NCI-H1417 (cell line): Measurements from ENCODE around the gene NUDT13.
"Not testable (repeated sequence)": the region's sequence is repeated elsewhere in the genome, so short reads cannot be mapped to it uniquely, and the experiment has no call there.

Experiments
- DNase-seq, 3 experiments: peaks; one replicate each; lab custom pipeline; 2025; lab: John Stamatoyannopoulos, UW

NUDT13 gene

DNA sequence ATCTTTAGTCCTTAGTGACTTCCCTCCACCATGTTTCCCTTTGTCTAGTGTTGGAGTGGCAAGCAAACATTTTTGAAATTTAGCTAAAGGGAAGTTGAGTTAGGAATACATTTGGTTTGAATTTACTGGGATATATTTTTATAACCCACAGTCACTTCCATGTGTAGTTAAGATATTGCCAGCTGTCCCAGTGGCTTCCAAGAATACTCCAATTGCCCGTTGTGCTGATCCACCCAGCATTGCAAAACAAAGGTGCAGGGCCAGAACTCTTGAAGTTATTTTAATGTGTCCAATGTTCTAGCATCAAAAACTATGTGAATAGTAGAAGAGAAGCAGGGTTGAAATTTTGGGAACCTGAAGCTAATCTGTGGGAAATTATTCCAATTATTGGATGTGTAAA, 11.1 kb upstream of the NUDT13 start:
- DNase-seq, result no peak

DNA sequence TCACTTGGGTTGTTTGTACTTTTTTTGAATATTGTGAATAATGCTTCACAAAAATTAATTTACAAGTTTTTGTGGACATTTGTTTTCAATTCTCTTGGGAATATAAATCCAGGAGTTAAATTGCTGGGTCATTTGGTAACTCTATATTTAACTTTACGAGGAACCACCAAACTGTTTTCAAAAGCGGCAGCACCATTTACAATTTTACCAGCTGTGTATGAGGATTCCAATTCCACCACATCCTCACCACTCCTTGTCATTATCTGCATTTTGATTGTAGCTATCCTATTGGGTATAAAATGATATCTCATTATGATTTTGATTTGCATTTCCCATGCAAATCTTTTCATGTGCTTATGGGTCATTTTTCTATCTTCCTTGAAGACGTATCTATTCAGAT, 4.0 kb upstream of the NUDT13 start:
- DNase-seq, result no peak

DNA sequence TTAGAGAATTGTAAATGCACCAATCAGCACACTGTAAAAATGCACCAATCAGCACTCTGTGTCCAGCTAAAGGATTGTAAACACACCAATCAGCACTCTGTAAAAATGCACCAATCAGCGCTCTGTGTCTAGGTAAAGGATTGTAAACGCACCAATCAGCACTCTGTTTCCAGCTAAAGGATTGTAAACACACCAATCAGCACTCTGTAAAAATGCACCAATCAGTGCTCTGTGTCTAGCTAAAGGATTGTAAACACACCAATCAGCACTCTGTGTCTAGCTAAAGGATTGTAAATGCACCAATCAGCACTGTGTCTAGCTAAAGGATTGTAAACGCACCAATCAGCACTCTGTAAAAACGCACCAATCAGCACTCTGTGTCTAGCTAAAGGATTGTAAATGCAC, 1.0 kb upstream of the NUDT13 start:
- not testable (repeated sequence) for DNase-seq

DNA sequence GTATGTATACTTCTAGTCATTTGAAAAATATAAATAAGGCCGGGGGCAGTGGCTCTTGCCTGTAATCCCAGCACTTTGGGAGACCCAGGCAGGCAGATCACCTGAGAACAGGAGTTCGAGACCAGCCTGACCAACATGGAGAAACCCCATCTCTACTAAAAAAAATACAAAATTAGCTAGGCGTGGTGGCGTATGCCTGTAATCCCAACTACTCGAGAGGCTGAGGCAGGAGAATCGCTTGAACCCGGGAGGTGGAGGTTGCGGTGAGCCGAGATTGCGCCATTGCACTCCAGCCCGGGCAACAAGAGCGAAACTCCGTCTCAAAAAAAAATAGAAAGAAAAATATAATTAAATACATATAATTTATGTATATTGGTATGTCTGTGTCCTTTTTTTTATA, 1.8 kb downstream of the NUDT13 start:
- not testable (repeated sequence) for DNase-seq

DNA sequence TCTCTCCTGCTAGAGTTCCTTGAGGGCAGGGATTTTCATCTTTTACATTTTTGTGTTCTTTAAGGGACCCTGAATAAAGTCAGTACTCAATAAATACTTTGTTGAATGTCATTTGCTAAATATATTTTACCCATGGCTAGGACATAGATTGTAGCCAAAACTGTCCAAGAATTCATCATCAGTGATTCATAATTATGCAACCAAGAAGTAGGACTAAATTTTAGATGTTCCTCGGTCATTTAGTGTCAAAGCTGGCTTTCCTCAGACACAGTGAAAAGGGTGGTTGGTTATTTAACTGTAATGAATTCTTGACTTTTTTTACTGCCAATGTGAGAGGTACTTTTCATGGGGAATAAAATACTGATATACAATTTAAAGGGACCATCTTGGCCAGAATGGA, 3.3 kb downstream of the NUDT13 start:
- DNase-seq, result no peak

DNA sequence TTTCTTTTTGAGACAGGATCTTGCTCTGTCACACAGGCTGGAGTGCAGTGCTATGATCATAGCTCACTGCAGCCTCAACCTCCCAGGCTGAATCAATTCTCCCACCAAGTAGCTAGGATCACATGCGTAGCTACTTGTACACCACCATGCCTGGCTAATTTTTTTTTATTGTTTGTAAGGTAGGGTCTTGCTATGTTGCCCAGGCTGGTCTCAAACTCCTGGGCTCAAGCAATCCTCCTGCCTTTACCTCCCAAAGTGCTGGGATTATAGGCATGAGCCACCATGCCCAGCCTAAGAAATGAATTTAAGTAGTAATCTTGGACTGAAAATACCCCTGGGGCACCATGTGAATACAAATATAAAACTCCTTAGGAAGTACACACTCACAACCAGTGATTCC, 5.8 kb downstream of the NUDT13 start:
- no peak for DNase-seq

DNA sequence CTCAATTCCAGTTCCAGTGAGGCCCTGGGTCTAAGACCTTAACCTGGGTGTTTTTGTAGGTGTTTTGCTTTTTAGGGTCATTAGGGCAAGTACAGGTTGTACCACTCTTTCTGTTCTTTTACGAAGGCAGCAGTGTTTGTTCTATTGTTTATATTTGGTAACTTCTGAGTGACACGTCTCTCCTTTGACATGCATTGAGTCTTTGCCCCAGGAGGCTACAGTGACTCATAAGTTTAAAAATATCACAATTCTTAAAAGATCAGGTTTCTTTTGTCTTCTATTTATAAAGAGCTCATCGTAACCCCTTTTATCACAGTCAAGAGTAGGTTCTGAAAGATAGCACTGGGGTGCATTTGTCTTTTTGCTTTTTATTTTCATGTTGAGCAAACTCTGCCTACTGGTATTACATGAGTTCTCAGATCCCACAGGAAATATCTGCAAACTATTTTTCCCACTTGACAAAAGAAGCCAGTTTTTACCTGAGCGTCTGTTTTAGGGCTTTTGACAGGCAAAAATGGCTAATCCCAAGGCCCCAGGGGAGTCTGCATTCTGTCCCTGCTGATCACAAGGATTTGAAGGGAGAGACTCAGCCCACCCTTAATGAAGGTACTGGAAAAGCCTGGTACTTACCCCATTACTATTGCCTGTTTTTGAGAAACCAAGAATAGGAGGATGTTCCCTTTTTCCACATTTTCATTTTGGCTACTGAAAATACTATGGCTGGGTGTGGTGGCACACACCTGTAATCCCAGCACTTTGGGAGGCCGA, 7.9 kb downstream of the NUDT13 start:
- no peak for DNase-seq

DNA sequence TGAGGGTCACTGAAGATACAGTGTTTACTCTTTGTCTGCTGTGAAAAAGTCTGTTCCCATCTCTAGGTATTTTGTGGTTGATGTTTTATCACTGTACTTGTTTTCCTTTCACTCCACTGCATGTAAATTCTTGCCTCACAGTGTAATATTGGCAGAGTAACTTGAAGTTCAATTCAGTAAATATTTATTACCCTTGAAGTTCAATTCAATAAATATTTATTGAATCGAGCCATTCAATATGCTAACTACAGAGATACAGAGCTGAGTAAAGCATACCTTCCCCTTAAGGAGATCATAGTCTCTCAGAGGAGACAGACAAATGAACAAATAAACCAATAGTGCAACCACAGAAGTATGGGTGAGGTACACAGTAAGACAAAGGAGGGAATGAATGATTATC, 9.2 kb downstream of the NUDT13 start:
- no peak for DNase-seq

DNA sequence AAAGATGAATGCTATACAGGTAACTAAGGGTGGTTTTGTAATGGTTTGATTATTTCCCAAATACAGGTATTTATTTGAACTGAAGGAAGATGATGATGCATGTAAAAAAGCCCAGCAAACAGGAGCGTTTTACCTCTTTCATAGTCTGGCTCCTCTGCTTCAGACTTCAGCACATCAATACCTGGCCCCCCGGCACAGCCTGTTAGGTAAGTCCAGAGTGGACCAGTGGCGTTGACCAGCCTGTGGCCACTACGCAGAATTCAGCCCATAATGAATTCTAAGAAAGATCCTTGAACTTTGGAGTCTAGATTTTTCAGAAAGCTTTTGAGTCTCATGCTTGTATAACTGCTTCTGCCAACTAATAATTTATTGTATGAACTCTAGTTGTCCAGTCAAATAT, 9.7 kb downstream of the NUDT13 start:
- no peak for DNase-seq

DNA sequence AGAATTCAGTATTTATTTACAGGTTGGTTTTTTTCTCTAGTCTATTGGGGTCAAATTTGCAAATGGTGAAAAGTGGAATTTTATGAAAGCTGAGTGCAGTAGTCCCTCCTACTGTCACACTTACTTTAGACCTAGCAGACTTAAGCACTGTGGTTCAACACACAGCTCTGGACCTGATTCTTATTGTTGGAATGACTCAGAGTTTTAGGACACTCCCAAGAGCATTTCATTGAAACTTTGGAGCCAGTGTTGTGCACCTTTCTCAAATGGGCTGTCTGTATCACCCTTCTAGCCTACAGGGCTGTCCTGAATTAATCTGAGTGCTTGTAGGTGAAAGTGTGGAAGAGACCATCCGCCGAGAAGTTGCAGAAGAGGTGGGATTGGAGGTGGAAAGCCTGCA, 16.1 kb downstream of the NUDT13 start:
- DNase-seq, result no peak

DNA sequence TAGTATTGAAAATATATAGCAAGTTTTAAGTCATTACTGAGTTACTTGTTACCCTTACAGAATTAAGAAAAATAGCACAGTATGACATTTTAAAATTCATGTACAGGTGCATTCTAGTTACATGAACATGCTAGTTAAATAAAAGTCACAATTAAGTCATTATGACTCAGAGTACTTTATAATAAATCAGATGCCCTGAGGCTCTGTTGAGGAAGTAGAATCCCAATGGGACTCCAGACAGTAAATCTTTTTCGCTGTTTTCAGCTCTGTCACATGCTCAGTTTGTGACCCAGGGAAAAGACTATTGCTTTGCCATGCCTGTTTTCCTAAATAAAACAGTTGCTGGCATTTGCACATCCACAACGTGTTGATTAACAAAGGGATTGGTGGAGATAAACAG, 21.0 kb downstream of the NUDT13 start:
- peak in 2 of 3 experiments; percentile 22 to 79 for DNase-seq

DNA sequence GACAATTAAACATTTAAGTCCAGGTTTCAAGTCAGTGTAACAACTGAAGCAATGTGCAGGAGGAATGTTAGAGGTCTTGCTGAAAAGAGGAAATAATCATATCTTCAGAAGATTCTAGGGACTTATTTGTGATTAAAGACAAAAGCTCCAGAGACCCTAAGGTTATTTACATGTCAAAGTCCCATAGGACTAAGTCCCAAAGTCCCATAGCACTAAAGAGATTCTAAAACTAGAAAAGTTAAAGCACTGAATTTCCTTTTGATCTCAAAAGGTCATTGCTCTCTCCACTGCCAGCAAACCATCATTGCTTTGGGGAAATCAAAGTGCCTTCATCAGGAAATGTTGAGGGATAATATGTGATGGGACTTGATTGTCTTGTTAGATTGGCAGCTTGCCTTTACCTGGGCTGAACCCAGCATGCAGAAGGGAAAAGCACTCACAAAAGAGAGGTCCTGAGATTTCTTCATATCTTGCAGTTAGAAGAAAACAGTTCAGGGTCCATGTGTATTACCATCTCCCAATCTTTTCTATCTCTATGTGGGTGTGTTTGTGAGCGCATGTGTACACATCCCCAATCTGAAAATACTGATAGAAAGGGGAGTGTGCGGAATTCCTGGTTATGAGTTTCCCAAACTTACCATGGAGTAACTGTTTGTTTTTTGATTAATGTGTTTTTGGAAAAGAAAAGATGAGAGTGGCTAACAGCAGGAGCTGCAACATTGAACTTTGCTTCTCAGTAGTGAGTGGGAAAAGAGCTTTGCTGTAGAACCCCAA, 21.8 kb downstream of the NUDT13 start:
- DNase-seq, result peak in 1 of 3 experiments; percentile 6

DNA sequence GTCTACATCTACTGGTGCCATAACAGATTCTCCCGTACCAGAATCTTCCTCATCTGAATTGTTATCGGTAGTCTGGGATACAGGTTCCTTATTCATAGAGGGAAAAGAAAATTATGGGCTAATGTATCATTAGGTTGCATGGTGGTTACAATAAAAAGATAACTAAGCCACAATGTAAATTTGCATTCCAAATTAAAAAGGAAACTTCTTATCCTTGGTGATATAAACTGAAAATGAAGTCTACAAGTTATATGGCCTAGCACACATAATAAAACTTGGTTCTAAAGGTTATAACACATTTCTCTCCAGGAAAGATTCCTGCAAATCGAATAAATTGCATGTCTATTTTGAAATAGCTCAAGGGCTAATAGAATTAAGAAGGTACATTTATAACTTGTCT, 24.5 kb downstream of the NUDT13 start:
- DNase-seq, result no peak

DNA sequence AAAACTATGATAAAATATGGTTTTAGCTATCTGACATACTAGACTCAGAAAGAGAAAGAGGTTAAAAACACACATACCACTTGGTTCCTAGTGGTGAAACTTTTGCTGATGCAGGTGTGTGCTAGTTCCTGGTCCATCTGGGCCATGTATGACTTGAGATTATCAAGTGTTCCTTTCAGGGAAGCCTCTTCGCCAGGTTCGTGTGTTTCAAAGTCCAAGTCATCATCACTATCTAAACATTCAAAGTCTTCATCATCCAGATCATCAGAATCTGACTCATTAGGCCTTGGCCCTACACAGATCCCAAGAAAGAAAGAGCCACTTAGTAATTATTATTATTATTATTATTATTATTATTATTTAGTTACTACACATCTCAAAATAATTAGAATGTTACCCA, 26.4 kb downstream of the NUDT13 start:
- no peak for DNase-seq

DNA sequence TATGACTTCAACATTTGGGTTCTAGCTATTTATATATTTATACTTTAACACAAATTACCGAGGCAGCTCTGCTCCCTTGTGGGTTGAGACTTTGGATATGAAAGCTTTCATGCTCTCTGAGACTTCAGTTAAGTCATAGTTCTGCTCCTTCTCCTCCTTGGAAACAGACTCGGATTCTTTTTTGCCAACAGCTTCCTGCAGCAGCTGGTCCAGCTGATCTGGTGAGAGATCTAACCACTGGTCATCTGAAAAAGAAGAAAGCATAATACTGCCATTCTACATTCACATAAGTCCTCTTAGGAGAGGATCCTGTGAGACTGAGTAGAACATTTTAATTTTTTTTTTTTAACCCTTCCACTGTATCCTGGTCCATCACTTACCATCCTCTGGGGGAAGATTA, 29.0 kb downstream of the NUDT13 start:
- DNase-seq, result no peak

DNA sequence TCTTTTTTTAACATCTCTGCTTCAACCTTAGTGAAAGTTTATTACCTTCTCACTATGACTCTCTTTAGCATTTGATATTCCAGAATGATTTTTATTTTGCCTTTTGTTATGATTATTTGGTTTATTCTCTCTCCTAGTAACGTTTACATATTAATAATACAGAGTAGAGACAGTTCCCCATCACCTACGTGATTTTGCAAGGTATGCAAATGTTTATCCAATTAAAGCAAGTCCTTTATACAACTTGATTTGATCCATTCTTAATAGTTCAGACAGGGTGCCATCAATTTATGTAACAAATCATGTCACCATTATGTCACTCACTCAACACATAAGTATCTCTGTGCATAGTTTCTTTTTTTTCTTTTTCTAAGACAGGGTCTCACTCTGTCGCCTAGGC, 31.3 kb downstream of the NUDT13 start:
- no peak for DNase-seq

DNA sequence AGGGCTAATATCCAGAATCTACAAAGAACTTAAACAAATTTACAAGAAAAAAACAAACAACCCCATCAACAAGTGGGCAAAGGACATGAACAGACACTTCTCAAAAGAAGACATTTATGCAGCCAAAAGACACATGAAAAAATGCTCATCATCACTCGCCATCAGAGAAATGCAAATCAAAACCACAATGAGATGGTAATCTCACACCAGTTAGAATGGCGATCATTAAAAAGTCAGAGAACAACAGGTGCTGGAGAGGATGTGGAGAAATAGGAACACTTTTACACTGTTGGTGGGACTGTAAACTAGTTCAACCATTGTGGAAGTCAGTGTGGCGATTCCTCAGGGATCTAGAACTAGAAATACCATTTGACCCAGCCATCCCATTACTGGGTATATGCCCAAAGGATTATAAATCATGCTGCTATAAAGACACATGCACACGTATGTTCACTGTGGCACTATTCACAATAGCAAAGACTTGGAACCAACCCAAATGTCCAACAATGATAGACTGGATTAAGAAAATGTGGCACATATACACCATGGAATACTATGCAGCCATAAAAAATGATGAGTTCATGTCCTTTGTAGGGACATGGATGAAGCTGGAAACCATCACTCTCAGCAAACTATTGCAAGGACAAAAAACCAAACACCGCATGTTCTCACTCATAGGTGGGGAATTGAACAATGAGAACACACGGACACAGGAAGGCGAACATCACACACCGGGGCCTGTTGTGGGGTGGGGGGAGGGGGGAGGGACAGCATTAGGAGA, 40.6 kb downstream of the NUDT13 start:
- not testable (repeated sequence) for DNase-seq

DNA sequence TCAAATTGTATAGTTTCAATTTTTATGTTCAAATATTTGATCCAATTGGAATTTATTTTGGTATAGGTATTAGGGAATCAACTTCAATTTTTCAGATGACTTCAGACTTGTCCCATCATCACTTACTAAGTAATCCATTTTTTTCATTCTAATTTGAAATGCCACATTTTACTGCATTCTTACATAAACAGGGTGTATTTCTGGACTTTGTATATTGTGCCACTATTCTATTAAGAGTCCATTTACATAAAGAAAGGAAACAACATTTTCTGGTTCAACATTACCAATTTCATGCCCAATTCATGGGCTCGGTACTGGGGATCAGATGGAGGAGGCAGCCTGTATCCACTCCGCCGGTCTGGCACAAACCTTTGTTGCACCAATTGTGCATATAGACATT, 41.8 kb downstream of the NUDT13 start:
- DNase-seq, result no peak

DNA sequence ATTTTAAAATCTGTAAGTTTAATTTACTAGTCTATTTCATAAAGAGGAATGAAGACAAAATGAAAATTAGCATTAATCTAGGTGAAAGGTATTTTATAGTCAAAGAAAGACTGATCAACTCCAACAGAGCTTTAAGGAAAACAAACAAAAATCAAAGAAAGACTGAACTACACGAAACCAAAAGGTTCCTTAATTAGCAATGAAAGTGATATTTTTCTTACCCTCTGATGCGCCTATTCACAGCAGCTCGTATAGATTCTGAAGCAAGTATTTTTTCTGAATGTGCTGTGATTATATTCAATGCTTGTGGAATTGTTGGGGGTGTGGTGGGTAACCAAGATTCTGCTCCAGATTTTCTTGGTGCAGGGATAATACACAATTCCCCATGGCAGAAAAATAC, 45.8 kb downstream of the NUDT13 start:
- DNase-seq, result no peak

DNA sequence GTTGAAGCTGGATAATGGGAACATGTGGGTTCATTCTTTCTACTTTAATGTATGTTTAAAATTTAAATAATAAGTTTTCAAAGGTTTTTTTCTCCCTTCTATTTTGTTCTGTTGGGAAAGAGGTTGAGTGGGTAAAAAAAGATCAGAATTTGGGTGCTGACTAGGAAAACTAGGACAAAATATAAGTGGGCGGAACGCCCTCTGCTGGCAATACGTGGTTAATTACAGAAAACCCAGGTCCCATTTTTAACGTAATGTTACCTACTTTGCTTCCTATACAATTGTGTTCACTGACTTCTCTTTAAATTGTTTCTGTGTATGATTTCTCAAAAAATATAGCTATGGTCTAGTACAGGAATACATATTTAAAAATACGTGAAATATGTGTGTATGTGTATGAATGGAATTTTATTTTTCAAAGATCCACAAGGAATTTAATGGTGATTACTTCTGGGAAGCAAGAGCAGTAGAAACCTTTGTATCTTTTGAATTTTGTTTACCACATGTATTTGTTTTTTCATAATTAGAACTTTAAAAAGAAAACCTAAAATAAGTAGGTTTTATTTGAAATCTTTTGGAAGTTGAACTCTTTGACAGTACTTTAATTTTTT, 48.9 kb downstream of the NUDT13 start:
- DNase-seq, result peak; percentile 14 to 54 (median 18)

DNA sequence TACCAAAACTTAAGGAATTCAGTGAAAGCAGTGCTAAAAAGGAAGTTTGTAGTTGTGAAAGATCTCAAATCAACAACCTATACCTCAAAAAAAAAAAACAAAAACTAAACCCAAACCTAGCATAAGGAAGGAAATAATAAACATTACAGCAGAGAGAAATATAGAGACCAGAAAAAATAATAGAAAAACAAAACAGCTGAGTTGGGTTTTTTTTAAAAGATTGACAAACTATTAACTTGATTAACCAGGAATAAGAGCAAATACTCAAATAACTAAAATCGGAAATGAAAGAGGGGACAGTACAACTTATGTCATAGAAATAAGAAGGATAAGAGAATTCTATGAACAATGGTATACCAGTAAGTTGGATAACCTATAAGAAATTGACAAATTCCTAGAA, 50.8 kb downstream of the NUDT13 start:
- no peak for DNase-seq

DNA sequence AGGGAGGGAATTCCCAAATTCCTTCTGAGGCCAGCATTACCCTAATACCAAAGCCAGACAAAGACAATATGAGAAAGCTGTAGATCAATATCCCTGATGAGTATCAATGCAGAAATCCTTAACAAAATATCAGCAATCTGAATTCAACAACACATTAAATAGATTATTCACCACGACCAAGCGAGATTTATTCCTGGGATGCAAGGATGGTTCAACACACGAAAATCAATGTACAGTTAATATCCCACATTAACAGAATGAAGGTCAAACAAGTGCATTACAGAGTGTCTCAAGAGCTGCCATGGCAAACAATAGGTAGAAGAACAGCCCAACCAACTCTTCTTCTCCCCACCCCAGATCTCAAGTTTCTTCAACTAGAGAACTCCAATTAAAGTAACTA, 51.4 kb downstream of the NUDT13 start:
- no peak for DNase-seq
